Activated CD8-positive, alpha-beta memory T cell treated with anti-CD3 and anti-CD28 coated beads, Interleukin-2, amount 50 U/mL, for 24 hours (primary cell): Measurements from ENCODE around the gene DEPDC5.

Experiments
- DNase-seq: peaks from one replicate; pipeline ENCODE4 v3.0.0-alpha.2; 2020; ENCODE audit errors: extremely low read depth

The DEPDC5 gene

DNA sequence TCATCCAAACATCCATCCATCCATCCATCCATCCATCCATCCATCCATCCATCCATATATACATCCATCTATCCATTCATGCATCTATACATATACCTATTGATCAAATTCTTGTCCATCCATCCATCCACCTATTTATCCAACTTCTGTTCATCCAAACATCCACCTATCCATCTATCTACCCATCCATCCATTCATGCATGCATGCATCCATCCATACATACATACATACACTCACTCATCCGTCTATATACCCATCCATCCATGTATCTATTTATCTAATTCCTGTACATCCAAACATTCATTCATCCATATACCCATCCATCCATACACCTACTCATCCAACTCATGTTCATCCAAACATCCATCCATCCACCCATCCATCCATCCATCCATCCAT, 171.2 kb downstream of the DEPDC5 start:
- no peak for DNase-seq

DNA sequence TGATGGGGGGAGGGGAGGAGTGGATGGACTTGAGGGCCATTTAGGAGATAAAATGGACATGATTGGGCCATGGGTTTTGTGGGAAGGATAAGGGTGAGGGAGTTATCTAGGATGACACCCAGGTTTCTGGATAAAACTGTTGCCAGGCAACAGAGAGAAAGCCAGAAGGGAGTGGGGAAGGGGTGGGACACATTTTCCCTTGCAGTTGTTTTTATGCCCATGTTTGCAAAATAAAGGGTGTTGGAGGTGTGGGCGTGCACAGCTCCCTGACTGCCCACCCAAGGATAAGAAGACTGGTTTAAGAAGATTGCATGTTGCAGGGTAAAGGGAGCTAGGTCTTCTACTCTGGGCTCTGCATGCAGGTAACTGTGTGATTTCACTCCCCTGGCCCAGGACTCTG, 172.2 kb downstream of the DEPDC5 start:
- no peak for DNase-seq

DNA sequence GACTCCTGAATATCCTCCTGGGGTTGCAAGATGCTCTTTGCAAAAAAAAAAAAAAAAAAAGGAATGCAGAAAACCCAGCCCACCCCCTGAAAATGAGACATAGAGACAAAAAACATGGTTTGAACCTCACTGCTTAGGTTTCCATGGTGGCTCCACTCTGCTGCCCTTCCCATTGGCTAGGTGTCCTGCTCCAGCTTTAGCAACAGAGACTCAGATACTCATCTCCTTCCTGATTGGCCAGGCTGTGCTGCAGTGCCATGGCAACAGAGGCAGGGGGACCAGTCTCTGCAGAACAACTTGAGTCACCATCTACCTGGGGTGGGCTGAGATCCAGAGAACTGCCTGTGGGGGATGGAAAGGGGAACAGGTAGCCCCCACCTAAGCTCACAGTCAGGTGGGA, 173.2 kb downstream of the DEPDC5 start:
- no peak for DNase-seq

DNA sequence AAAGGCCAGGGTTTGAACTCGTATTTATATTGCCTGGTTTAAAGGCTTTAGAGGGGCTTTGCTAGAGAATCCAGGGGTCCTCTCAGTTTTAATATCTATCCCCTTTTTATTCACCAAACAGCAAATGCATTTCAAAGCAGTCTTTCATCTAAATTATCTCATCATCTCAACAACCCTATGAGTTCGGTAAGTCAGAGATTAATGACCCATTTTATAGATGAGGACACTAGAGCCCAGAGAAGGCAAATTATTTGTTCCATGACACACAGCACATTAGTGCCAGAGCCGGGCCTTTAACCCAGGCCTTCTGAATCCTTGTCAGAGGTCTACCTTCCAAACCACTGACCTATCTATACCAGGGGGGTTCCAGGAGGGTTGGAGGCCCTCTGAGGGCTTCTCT, 173.7 kb downstream of the DEPDC5 start:
- no peak for DNase-seq

DNA sequence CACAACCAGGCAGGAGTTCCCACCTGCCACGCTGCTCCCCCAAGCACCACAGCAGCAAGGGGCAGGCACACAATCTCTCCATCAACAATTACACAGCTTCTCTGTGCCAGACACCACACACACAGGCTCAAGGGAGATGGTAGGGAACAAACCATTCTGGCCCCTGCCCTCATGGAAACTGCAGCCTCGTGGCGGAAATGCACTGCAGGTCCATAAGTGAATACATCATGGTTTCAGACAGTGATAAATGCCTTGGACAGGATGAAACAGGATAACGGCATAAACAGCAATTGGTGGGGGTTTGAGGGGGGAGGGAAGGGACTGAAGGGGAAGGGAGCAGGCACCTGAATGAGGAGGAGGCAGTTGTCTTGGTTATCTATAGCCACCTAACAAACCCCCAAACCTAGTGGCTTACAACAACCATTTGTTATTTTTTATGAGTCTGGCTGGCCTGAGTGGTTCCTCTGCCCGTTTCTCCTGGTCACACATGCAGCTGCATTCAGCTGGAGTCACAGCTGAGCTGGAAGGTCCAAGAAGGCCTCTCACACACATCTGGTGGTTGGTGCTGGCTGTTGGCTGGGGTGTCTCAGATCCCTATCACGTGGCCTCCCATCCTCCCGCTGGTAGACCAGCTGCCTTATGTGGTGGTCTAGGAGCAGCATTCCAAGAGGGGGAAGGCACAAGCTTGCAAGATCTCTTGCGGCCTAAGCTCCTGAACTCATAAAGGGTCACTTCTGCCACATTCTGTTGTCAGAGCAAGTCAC, 175.5 kb downstream of the DEPDC5 start:
- DNase-seq, result no peak

DNA sequence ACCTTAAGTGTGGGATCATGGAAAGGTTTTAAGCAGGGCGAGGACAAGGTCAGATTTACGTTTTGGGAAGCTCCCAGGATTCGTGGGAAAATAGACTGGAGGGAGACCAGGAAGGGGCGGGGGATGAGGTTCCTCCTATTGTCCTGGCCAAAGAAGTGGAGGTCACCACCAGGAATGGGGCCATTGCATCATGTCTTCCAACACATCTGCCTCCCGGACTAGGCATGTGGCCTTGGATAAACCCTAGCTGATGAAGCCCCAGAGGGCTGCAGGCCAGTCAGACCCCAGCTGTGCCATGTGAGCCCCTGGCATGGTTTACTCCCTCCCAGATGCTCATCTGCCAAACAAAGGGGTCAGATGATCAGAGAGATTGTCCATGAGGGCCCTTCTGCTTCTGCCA, 179.0 kb downstream of the DEPDC5 start:
- no peak for DNase-seq

DNA sequence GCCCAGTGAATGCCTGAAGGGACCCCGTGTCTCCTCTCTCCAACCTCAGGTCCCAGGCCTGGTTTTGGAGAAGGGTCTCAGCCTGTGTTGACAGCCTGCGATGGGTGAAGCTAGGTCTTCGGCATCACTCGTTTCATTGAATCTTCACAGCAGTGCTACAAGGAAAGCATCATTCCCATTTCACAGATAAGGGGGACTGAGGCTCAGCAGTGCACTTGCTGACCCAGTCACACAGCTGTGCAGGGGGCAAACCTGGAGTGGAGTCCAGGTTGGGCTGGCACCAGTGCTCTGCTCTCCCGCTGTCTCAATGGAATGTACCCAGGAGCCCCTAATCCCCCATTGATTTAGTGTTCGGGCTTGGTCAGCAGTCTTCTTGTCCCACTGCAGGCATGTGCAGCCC, 179.6 kb downstream of the DEPDC5 start:
- DNase-seq, result no peak

DNA sequence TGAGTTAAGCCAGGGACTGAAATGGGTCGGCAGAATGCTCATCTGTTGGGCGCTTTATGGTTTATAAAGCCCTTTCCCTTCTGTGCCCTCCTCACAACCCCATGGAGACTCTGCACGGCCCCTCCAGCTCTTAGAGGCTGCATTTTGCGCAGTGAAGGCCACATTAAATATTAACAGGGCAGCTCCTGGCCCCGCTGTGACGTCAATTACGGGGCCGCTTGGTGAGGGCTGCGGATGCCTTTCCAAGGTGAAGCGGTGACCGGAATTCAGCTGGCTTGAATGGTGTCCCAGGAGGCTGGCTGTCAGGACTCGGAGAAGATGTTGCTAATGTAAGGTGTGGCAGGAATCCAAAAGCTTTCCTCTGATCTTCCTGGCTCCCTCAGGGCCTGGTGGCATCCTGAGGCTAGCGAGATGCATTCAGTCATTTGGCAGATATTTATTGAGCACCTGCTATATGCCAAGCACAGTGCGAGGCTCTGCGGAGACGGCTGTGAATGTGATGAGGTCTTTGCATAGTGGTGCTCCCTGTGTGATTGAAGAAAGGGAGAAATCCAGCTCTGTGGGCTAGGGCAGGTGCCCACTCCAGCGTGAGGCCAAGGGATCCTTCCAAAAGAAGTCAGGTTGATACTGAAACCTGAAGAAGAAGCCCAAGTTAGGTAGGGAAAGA, 180.1 kb downstream of the DEPDC5 start:
- no peak for DNase-seq

DNA sequence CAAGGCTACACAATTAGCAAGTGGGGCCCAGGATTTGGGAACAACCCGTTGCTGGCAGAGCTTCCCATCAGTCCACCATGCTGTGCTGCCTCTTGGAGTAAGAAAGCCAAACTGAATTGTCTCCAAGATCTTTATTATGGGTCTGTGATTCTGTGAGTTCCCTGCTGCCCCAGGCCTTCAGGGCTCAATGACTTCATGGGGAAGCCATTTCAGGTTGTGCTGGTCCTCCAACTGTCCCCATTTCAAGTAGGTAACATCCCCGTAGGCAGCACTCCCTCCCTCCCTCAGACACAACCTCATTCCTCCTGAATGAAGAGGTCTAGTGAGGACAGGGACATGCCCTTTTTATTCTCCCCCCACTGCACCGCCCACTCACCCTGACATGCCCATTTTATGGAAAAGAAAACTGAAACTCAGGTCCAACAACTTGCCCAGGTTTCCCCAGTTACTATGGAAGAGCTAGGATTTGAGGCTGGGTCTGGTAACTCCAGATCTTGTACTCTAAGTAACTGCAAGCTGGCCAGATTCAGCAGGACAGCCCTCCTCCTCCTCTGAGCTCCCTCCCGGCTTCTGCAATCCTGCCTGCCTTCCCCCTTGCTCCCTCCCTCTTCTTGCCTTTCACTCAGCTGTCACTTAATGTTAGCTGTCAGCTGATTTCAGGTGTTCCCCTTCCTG, 182.3 kb downstream of the DEPDC5 start:
- DNase-seq, result no peak

DNA sequence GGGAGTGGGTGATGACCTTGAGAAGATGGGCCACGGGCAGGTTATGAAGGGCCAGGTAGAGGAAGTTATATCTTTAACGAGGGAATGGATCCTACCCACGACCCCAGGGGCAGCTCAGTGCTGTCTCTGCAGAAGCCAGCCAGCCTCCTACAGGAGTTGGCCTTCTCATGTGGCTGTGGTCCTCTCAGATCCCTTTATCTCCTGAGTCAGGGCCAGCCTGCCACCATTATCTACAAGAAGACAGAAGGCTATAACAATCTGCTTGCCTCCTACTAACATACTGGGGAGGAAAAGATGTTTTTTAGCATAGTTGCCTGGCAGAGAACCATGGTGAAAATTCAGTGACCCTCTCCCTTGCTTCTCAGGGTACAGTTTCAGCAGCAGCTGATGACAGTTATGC, 183.5 kb downstream of the DEPDC5 start:
- DNase-seq, result no peak

DNA sequence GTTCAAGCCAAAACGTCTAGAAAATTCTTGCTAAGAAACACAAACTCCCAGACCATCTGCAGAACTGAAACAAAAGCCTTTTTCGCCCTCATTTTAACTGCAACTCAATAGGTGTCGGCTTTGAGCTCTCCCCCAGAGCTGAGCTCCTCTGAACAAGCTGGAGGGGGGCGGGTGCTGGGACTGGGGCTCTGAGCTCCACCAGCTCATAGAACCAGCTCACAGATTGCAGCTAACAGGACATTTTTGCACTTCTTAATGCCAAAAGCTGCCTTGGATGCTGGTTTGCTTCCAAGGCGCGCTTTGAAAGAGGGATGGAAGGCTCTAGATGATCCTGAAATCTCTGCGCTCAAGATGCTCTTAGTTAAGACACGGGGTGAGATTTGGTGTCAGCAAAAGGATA, 184.5 kb downstream of the DEPDC5 start:
- DNase-seq, result no peak

DNA sequence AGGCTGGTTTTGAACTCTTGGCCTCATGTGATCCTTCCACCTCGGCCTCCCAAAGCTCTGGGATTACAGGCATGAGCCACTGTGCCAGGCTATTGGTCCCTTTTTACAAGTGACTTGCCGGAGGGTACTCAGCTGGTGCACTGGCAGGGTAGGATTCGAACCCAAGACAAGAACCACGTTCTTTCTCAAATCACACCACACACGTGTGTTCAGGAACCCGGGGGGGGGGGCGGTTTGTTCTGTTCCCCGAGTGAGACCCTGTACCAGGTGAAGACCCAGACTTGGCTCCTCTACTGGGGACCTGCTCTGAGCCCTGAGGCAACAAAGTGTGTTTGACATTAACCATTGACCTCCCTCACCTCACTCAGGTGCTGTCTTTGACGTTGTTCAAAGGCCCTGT, 186.7 kb downstream of the DEPDC5 start:
- no peak for DNase-seq

DNA sequence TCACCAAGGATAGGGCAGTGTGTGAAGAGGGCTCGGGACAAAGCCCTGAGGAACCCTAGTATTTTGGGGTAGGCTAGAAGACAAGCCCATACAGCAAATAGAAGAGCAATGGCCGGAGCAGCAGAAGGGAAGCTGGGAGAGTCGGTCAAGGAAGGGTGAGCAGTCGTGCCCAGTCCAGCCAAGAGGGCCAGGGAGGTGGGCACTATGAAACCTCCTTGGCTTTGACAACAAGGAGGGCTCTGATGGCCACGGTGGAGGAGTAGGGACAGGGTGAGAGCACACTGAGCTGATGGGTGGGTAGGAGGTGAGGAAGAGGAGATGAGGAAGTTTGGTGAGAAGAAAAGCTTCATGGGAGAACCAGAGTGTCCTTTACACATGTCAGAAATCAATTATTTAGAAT, 188.3 kb downstream of the DEPDC5 start:
- DNase-seq, result no peak

DNA sequence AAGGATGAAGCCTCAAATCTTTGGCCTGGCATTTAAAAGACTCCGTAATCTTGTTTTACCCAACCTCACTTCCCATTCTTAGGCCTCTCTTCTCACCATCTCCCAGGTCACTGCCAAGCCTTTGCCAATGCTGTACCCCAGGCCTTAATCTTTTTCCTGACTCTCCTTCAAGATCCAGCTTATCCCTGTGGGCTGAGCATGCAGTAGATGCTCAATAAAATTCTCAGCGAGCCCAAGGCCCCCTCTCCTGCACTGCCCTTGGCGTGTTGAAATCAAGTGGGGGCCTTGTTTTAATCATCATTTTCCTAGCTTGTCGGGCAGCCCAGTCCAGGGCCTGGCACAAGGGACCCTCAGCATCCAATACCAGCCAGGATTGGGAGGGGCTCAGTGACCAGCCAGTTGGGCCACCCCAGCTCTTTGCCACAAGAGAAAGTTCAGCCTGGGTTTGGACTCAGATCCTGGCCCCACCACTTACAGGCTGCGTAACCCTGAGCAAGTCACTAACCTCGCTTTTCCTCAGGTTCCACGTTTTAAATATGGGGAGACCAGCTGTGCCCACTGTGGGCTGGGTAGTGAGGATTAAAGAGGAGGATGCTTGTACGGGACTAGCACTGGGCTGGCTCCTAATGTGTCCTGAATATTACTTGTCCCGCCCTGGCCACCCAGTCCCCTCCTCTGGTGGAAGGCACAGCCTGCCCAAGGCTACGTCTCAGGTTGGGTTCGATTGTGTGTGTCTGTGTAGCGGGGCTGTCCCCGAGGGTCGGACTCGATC, 189.6 kb downstream of the DEPDC5 start:
- no peak for DNase-seq

DNA sequence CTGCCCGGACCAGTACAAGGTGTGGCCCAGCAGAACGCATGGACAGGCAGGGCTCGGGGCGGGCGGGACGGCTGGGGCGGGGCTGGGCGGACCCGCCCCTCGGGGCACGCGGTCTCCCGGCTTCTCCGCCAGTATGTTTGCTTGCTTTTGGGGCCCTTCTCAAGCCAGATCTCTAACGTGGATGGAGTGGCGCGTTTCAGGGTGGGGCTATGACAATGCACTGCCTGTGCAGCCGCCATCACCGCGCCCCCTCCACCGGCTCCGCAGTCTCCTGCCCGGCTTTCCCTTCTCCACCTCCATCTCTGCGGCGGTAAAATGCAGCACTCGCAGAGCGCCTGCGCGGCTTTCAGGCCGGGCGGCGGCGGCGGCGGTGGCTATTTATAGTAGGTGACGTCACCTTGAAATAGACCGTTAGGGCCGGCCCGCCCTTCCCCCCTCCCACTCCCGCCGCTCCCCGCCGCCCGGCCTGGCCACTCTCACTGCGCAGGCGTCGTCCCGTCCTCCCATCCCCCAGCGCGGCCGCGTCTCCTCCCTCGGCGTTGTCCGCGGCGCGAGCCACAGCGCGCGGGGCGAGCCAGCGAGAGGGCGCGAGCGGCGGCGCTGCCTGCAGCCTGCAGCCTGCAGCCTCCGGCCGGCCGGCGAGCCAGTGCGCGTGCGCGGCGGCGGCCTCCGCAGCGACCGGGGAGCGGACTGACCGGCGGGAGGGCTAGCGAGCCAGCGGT, 190.3 kb downstream of the DEPDC5 start, which contains the start of gene YWHAH:
TSS of gene YWHAH (plus strand) at position 558 of the 722 bp plus-strand sequence. CDS start 199 bp downstream, outside the sequence.
- peak; percentile 76 for DNase-seq

DNA sequence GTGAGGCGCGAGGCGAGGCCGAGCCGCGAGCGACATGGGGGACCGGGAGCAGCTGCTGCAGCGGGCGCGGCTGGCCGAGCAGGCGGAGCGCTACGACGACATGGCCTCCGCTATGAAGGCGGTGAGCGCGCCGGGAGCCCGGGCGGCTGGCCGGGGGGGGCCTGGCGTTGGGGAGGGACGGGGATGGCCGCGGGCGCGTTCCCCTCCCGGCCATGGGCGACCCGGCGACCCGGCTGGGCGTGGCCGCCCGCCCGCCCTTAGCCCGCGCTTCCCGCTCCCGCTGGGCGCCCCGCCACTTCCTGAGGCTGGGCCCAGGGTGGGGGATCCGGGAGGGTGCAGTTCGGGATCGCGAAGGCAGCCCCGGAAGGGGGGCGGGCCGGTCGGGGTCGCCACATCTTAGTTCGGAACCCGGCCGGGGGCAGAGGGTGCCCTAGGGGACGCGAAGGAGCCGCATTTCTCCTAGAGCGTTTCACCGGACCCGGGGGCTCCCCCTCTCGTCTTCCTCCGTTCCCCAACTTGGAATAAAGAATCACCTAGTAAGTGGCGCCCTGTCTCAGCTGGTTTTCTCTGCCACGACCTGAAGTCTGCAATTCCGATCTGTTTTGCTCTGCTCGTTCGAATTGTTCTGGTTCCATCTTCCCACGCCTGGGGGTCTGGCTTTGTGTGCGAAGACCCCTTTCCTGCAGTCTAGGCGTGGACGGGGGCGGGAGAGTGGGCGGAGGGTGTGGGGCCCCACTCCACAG, 191.1 kb downstream of the DEPDC5 start:
- DNase-seq, result no peak

DNA sequence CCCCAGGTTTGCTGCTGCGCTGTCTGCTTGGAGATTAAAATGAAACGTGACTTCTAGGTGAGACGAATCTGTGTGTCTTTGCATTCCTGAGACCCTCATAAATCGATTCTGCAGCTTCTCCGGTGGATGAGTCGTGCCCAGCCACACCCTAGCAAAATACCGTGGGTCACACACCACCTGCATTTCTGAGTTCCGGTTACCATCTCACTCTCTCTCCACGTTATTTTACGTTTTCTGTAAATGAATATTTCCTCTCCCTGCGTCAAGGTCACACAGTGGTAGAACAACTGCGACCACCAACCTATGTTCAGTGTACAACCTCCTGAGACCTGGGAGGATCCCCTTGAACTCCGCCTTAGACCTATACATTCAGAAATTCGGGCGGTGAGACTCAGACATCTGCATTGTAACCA, 191.6 kb downstream of the DEPDC5 start:
- DNase-seq, result no peak

DNA sequence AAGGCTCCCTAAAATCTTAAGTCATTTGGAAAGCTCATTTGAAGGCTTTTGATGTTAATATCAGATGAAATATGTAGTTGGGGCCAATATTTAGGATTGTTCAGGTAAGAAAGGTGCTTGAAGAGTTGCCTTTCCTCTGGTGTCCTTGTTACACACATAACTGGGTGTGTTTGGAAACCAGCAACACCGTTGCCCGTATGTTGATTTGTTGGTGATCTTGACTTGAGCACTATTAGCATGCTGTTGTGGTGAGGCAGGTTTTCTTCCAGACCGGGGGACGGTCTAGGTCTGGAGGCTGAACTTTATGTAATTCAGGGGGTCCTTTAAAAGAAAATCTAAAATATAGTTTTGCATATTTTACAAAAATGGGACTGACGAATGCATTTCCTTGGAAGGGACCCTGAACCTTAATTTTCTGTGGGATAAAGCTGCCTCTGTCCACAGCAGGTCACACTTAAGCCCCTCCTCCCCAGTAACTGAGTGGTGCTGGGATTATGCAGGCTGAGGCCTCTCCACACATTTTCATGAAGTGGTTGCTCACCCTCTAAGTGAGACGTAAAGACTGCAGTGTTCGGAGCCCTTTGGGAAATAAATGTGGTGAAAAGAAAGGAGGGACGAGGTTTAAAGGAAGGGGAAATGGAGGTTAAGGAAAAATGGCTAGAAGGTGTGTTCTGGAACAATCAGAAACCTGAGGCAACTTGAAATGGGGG, 192.3 kb downstream of the DEPDC5 start:
- no peak for DNase-seq

DNA sequence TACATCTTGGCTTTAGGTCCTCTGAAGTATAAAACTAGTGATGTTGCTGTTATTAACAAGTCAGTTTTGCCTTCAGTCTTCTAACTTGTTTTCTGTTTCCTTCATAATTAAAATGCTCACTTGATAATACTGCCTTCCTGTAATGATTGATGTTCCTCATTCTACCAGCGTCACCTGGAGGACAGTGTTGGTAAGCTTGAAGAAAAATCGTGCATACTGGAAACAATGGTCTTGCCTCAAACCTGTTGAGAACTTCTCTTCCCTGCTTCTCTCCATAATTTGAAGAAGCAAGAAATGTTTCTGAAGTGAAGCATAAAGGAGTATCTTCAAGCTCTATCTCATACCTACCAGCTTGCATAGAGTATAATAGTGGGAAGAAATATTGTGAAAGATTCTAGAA, 193.5 kb downstream of the DEPDC5 start:
- DNase-seq, result no peak

DNA sequence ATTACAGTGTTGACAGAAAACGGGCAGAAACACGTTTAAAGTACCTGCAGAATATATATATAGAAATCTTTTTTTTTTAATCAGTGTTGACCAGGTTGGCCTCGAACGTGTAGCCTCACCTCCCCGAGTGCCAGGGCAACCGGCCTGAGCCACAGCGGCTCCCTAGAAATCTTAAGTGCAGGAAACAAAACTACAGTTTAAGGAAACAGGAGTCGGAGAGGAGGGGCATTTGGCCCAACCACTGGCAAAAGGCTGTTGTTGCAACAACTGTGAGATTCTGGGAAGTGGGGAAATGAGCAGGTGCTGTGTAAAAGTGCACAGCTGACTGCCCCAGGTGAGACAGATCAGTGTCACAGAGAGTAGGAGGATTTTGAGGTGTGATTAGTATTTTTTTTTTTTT, 194.2 kb downstream of the DEPDC5 start:
- no peak for DNase-seq
